Fibroblast of peridontal ligament (primary cell): ENCODE measurements around the gene GRAMD1B.

ENCODE experiments used
- DNase-seq: peaks from one replicate; pipeline ENCODE4 v3.0.0-alpha.2; 2010; ENCODE audit errors: extremely low read depth

Gene GRAMD1B

GRCh38 chr11:123587559-123587958, 157.5 kb downstream of the GRAMD1B start:
- no peak for DNase-seq

GRCh38 chr11:123588117-123588863, 158.2 kb downstream of the GRAMD1B start:
- no peak for DNase-seq

GRCh38 chr11:123588864-123589262, 158.8 kb downstream of the GRAMD1B start:
- no peak for DNase-seq

- DNase-seq: peak; percentile 63
Measured at GRCh38 chr11:123590296-123590912, 160.3 kb downstream of the GRAMD1B start.

GRCh38 chr11:123593570-123593969, 163.5 kb downstream of the GRAMD1B start:
- DNase-seq: no peak

GRCh38 chr11:123594188-123594901, 164.3 kb downstream of the GRAMD1B start:
- no peak for DNase-seq

GRCh38 chr11:123594921-123595320, 164.9 kb downstream of the GRAMD1B start:
- DNase-seq: no peak

GRCh38 chr11:123597859-123598258, 167.8 kb downstream of the GRAMD1B start:
- DNase-seq: no peak

- DNase-seq: peak; percentile 75
Measured at GRCh38 chr11:123601136-123601535, 171.1 kb downstream of the GRAMD1B start.

GRCh38 chr11:123601743-123602142, 171.7 kb downstream of the GRAMD1B start:
- DNase-seq: no peak

GRCh38 chr11:123603666-123604065, 173.6 kb downstream of the GRAMD1B start:
- DNase-seq: no peak

- no peak for DNase-seq
Measured at GRCh38 chr11:123607781-123608180, 177.7 kb downstream of the GRAMD1B start.

- no peak for DNase-seq
Measured at GRCh38 chr11:123608371-123608770, 178.3 kb downstream of the GRAMD1B start.

- DNase-seq: no peak
Measured at GRCh38 chr11:123608945-123609344, 178.9 kb downstream of the GRAMD1B start.

GRCh38 chr11:123611698-123612097, 181.6 kb downstream of the GRAMD1B start:
- DNase-seq: no peak

- DNase-seq: peak; percentile 44
Measured at GRCh38 chr11:123616505-123617198, 186.6 kb downstream of the GRAMD1B start.

GRCh38 chr11:123622576-123622975, 192.5 kb downstream of the GRAMD1B start:
- no peak for DNase-seq

GRCh38 chr11:123624974-123625373, 194.9 kb downstream of the GRAMD1B start:
- peak; percentile 21 for DNase-seq

- DNase-seq: no peak
Measured at GRCh38 chr11:123628936-123629683, 199.0 kb downstream of the GRAMD1B start.

- no peak for DNase-seq
Measured at GRCh38 chr11:123630126-123630608, 200.1 kb downstream of the GRAMD1B start.

GRCh38 chr11:123640029-123640428, 210.0 kb downstream of the GRAMD1B start:
- DNase-seq: no peak
